22Rv1 (cell line): ENCODE data around the gene FEM1A.
"Not testable (repeated sequence)": the region's sequence is repeated elsewhere in the genome, so short reads cannot be mapped to it uniquely, and the experiment has no call there.

Experiments
- CTCF ChIP-seq: fragments of 450-650 bp; IDR thresholded peaks from 2 replicates; pipeline ENCODE4 v1.5.1; 2017; ENCODE audit warnings: mild to moderate bottlenecking
- ZFX ChIP-seq: fragments of 450-650 bp; IDR thresholded peaks from 2 replicates; pipeline ENCODE4 v1.6.1; 2017; ENCODE audit warnings: antibody characterized with exemption, borderline replicate concordance

- TF ChIP-seq CTCF, ZFX: not testable (repeated sequence)
Observed at GRCh38 chr19:4778124-4778523, 13.4 kb upstream of the FEM1A start.
